ENCODE measurements around the gene SLBP.

SLBP gene

DNA sequence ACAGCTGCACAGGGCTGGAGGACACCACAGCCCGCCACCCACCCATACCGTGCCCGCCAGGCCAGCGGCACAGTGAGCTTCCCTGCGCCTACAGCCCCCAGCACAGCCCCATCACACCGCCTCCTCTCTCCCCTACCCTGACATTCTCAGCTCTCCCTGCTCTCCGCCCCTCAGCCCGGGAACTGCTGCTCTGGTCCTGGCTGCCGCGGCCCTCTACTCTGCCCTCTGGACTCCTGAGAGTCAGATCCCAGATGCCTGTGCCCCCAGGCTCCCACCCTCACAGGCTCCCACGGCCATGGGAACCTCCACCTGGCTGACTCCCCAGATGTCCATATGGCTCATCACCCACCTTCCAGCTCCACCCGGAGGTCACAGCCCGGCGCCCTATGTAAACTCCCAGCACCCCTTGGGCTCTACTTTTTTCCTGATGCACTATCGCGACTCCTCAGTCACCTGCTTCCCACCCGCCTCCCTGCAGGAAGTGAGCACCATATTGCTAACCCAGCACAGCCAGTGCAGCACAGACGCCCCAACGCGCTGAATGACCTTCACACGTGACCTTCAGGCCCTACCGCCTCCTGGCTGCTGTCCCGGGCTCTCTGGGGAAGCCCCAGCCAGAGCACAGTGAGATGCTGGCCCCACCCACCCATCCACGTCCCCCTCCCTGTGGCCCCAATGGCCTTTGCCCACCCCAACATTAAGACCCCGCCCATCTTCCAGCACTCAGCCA is 51.0 kb downstream of the SLBP start:
- no peak for DNase-seq (ENCODE audit: low read depth)
- no peak overlapping the region for H3K4me3 ChIP-seq (ENCODE audit: low read depth, low read length)
- TF ChIP-seq, protein P1, sequence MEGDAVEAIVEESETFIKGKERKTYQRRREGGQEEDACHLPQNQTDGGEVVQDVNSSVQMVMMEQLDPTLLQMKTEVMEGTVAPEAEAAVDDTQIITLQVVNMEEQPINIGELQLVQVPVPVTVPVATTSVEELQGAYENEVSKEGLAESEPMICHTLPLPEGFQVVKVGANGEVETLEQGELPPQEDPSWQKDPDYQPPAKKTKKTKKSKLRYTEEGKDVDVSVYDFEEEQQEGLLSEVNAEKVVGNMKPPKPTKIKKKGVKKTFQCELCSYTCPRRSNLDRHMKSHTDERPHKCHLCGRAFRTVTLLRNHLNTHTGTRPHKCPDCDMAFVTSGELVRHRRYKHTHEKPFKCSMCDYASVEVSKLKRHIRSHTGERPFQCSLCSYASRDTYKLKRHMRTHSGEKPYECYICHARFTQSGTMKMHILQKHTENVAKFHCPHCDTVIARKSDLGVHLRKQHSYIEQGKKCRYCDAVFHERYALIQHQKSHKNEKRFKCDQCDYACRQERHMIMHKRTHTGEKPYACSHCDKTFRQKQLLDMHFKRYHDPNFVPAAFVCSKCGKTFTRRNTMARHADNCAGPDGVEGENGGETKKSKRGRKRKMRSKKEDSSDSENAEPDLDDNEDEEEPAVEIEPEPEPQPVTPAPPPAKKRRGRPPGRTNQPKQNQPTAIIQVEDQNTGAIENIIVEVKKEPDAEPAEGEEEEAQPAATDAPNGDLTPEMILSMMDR (IDR thresholded peaks at IDR 0.05; ENCODE audit: insufficient read depth, low read depth, low read length, missing control alignments): no peak

DNA sequence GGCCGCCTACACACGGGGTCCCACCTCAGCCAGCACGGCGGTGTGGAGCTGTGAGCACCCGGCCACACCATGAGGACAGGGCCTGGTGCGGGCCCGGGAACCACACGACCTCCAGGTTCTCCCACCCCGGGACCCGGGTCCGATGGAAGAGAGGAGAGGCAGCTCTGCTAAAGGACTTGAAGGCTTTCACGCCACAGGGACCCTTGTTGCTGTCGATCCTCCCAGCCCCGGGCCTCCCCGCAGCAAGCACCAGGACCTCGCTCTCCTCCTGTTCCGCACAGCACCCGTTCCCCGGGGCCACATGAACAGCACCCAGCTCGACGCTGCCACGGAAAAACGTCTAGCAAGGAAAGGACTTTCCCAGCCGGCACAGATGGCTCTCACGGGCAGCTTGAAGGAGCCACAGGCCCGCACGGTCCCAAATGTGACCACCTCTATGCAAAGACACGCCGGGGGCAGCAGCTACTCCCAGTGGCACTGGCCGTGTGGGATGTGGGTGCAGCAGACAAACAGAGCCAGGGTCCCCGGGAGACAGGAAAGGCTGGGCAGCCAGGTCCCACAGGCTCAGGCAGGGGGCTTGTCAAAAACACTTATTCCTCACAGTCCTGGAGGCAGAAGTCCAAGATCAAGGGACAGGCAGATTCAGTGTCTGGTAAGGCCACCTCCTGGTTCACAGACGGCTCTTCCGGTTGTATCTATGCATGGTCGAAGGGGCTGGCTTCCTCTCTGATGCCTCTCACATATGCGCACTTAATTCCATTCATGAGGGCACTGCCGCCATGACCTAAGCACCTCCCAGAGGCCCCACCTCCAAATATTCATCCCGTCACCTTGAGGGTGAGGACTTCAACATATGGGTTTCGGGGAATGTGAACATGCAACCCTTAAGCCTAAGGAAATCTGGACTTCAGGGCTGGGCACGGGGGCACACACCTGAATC is 52.7 kb downstream of the SLBP start:
- no peak overlapping the region for H3K4me3 ChIP-seq (ENCODE audit: low read depth, low read length)
- TF ChIP-seq, protein P1 (IDR thresholded peaks at IDR 0.05; ENCODE audit: insufficient read depth, low read depth, low read length, missing control alignments): no peak
- no peak for DNase-seq (ENCODE audit: low read depth)

DNA sequence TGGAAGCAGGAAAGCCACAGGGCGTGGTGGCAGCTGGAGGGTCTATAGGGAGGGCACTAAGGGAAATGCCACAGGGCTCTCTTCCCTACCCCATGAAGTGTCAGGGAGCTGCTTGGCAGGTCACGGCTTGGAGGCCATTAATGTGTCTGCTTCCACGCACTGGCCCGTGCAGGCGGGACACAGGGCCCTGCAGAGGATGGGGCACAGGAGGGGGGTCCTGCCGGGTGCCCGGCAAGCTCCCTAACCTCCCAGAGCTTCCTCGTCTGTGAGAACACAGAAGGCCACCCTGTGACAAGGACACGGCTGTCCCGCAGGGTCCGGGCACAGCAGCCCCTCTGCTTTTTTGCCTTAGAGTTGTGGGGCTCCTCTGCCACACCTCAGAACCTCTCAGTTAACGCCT is 53.5 kb downstream of the SLBP start:
- TF ChIP-seq, protein P1 (IDR thresholded peaks at IDR 0.05; ENCODE audit: insufficient read depth, low read depth, low read length, missing control alignments): no peak
- DNase-seq (ENCODE audit: low read depth): no peak
- H3K4me3 ChIP-seq (ENCODE audit: low read depth, low read length): no peak overlapping the region

DNA sequence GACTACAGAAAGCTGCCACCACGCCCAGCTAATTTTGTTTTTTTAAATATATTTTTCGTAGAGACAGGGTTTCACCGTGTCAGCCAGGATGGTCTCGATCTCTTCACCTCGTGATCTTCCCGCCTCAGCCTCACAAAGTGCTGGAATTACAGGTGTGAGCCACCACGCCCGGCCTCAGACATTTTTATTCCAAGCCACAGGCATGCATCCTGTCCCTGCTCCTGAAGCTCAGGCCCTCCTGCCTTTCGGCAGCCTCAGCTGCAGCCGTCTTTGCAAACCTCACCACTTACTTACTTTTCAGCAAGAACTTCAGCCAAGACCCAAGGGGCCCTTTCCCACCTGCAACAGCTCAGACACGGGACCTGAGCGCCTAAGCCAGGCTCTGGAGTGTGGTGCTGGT is 54.0 kb downstream of the SLBP start:
- TF ChIP-seq, protein P1 (IDR thresholded peaks at IDR 0.05; ENCODE audit: insufficient read depth, low read depth, low read length, missing control alignments): no peak
- no peak for DNase-seq (ENCODE audit: low read depth)
- H3K4me3 ChIP-seq (ENCODE audit: low read depth, low read length): no peak overlapping the region

GRCh38 chr4:1656986-1657385 is 55.1 kb downstream of the SLBP start:
- TF ChIP-seq, protein P1 (IDR thresholded peaks at IDR 0.05; ENCODE audit: insufficient read depth, low read depth, low read length, missing control alignments): no peak
- no peak for DNase-seq (ENCODE audit: low read depth)
- H3K4me3 ChIP-seq (ENCODE audit: low read depth, low read length): no peak overlapping the region

GRCh38 chr4:1656132-1656531 is 56.0 kb downstream of the SLBP start:
- H3K4me3 ChIP-seq (ENCODE audit: low read depth, low read length): no peak overlapping the region
- TF ChIP-seq, protein P1 (IDR thresholded peaks at IDR 0.05; ENCODE audit: insufficient read depth, low read depth, low read length, missing control alignments): no peak

More at GRCh38 chr4:1656132-1656531, 56.0 kb downstream of the SLBP start:
- DNase-seq (ENCODE audit: low read depth): no peak

Data from GM12865 (cell line).